ENCODE results near the gene STBD1. TPM values are rescaled to one million over a fixed set of nuclear protein-coding genes. Genes with fewer than 3 reads are reported as not detected.

STBD1 gene
- total and polyA plus RNA-seq, 7 experiments from 2014 or later, result 0.27 to 2.1 (median 0.72) TPM; not detected in 1

GRCh38 chr4:76275486-76276124 is 30.9 kb upstream of the STBD1 start:
- CTCF ChIA-PET, result no interaction called here
- Mint-ChIP-seq H3K4me3 (no peak overlapping the region), H3K4me1 (peaks cover 0 to 5% (median 0%) of the 10 kb centered on the region in 7 donors), H3K9me3 (peaks cover 0 to 1% (median 0%) of the 10 kb centered on the region in 11 donors), H3K36me3 (no peaks in the 10 kb centered on the region), H3K27ac (no peak overlapping the region), H3K27me3 (peaks cover 16 to 43% (median 24%) of the 10 kb centered on the region in 5 donors)
- Histone ChIP-seq H3K27me3 (ENCODE audit: control insufficient read depth in 2 of 2, insufficient read depth in 2 of 2, low read length in 2 of 2) (no peaks in the 10 kb centered on the region), H3K9me3 (ENCODE audit: control insufficient read depth in 2 of 3, low read length in 3 of 3) (no peaks in the 10 kb centered on the region), H3K36me3 (ENCODE audit: control insufficient read depth in 2 of 3, insufficient read depth in 3 of 3, low read length in 3 of 3) (no peaks in the 10 kb centered on the region), H3K27ac (ENCODE audit: low read depth, low read length) (no peak overlapping the region), H3K4me1 (ENCODE audit: control insufficient read depth in 2 of 2, insufficient read depth in 2 of 2, low read length in 2 of 2) (no peaks in the 10 kb centered on the region), H3K4me3 (ENCODE audit: low read length) (no peak overlapping the region)
- no peak for DNase-seq
- no peak for ATAC-seq
- intact Hi-C loops (cut with micrococcal nuclease), result loop anchor here in 1 of 2 donors (5.0 kb wide), 1 partner anchor 232 kb away; no protein-coding TSS in a partner anchor
- POLR2A ChIA-PET, result no interaction called here

DNA sequence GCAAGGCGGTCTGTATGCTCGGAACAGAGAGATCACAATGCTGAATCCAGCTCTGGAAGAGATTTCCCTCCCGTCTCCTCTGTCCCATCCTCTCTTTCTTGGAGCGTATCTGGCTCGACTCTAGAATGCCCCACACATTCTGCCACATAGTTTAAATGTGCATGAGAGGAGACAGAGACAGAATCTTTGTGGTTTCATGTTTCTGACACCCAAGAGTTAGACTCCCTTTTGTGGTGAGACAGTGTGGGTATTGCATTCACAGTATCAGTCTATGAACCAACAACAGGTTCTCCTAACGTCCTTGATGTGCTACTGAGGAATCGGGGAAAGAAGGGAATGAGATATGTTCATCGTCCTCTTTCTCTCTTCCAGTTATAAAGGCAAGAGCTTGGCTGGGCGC is 29.7 kb upstream of the STBD1 start:
- DNase-seq (no peak), ATAC-seq (peak; percentile 51)
- Histone ChIP-seq H3K36me3 (ENCODE audit: control insufficient read depth in 2 of 3, insufficient read depth in 3 of 3, low read length in 3 of 3) (no peaks in the 10 kb centered on the region), H3K4me1 (ENCODE audit: control insufficient read depth in 2 of 2, insufficient read depth in 2 of 2, low read length in 2 of 2) (no peaks in the 10 kb centered on the region), H3K9me3 (ENCODE audit: control insufficient read depth in 2 of 3, low read length in 3 of 3) (no peaks in the 10 kb centered on the region), H3K27me3 (ENCODE audit: control insufficient read depth in 2 of 2, insufficient read depth in 2 of 2, low read length in 2 of 2) (no peaks in the 10 kb centered on the region), H3K4me3 (ENCODE audit: low read length) (no peak overlapping the region), H3K27ac (ENCODE audit: low read depth, low read length) (no peak overlapping the region)
- no peaks in the 10 kb centered on the region for H3K9me3 Mint-ChIP-seq
- ChIA-PET CTCF (no interaction called here), POLR2A (no interaction called here)
- no peak overlapping the region for H3K4me3 Mint-ChIP-seq
- H3K27ac Mint-ChIP-seq, result no peak overlapping the region
- intact Hi-C loops (cut with micrococcal nuclease), result loop anchor here in 1 of 2 donors (5.0 kb wide), 1 partner anchor 230 kb away; no protein-coding TSS in a partner anchor
- peaks cover 12 to 37% (median 24%) of the 10 kb centered on the region in 5 donors for H3K27me3 Mint-ChIP-seq
- peaks cover 0 to 5% (median 0%) of the 10 kb centered on the region in 7 donors for H3K4me1 Mint-ChIP-seq
- H3K36me3 Mint-ChIP-seq, result no peaks in the 10 kb centered on the region

DNA sequence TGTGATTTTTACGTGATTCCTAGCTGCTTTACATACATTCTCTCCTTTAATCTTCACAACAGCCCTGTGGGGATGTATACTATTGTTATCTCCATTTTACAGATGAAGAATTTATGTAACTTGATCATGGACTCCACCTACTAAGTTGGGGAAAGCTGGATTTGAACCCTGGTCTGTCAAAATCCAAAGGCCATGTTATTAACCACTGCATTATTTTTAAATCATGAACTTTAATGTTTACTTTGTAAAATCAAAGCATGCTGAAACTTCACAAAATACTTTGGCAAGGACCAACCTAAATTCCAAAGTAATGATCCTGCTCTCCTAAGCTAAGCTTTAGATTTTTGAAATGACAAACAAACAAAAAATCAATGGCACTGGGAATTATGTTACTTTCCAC is 28.9 kb upstream of the STBD1 start:
- H3K4me1 Mint-ChIP-seq, result peaks cover 0 to 5% (median 0%) of the 10 kb centered on the region in 7 donors
- Histone ChIP-seq H3K36me3 (ENCODE audit: control insufficient read depth in 2 of 3, insufficient read depth in 3 of 3, low read length in 3 of 3) (no peaks in the 10 kb centered on the region), H3K4me3 (ENCODE audit: low read length) (no peak overlapping the region), H3K27ac (ENCODE audit: low read depth, low read length) (no peak overlapping the region), H3K4me1 (ENCODE audit: control insufficient read depth in 2 of 2, insufficient read depth in 2 of 2, low read length in 2 of 2) (no peaks in the 10 kb centered on the region), H3K27me3 (ENCODE audit: control insufficient read depth in 2 of 2, insufficient read depth in 2 of 2, low read length in 2 of 2) (no peaks in the 10 kb centered on the region), H3K9me3 (ENCODE audit: control insufficient read depth in 2 of 3, low read length in 3 of 3) (no peaks in the 10 kb centered on the region)
- H3K36me3 Mint-ChIP-seq, result no peaks in the 10 kb centered on the region
- H3K27ac Mint-ChIP-seq, result no peak overlapping the region
- no peaks in the 10 kb centered on the region for H3K9me3 Mint-ChIP-seq
- intact Hi-C loops (cut with micrococcal nuclease), result loop anchor here in 1 of 2 donors (5.0 kb wide), 1 partner anchor 230 kb away; no protein-coding TSS in a partner anchor
- no peak overlapping the region for H3K4me3 Mint-ChIP-seq
- ChIA-PET CTCF (interaction anchor here (0.5 to 3.2 kb wide), 2 partner anchors 100 to 1123 kb away, joined by 7 to 20 read pairs; no protein-coding TSS in a partner anchor), POLR2A (no interaction called here)
- DNase-seq, result no peak
- H3K27me3 Mint-ChIP-seq, result peaks cover 12 to 29% (median 24%) of the 10 kb centered on the region in 5 donors
- ATAC-seq, result no peak

- Mint-ChIP-seq H3K36me3 (no peaks in the 10 kb centered on the region), H3K4me1 (peaks cover 0 to 5% (median 0%) of the 10 kb centered on the region in 7 donors), H3K27me3 (peaks cover 12 to 26% (median 22%) of the 10 kb centered on the region in 5 donors), H3K4me3 (no peak overlapping the region), H3K27ac (no peak overlapping the region), H3K9me3 (no peaks in the 10 kb centered on the region)
- H3K4me1 ChIP-seq (ENCODE audit: control insufficient read depth in 2 of 2, insufficient read depth in 2 of 2, low read length in 2 of 2), result no peaks in the 10 kb centered on the region
- no peaks in the 10 kb centered on the region for H3K27me3 ChIP-seq (ENCODE audit: control insufficient read depth in 2 of 2, insufficient read depth in 2 of 2, low read length in 2 of 2)
- intact Hi-C loops (cut with micrococcal nuclease), result loop anchor here in 1 of 2 donors (5.0 kb wide), 1 partner anchor 229 kb away; no protein-coding TSS in a partner anchor
- H3K36me3 ChIP-seq (ENCODE audit: control insufficient read depth in 2 of 3, insufficient read depth in 3 of 3, low read length in 3 of 3), result no peaks in the 10 kb centered on the region
- ATAC-seq (no peak), DNase-seq (no peak)
- no peak overlapping the region for H3K27ac ChIP-seq (ENCODE audit: low read depth, low read length)
- ChIA-PET CTCF (interaction anchor here (1.1 to 3.2 kb wide), 2 partner anchors 99 kb away, joined by 3 to 20 read pairs; no protein-coding TSS in a partner anchor), POLR2A (no interaction called here)
- H3K9me3 ChIP-seq (ENCODE audit: control insufficient read depth in 2 of 3, low read length in 3 of 3), result no peaks in the 10 kb centered on the region
- no peak overlapping the region for H3K4me3 ChIP-seq (ENCODE audit: low read length)
Measured at GRCh38 chr4:76278583-76278982, 27.9 kb upstream of the STBD1 start.

DNA sequence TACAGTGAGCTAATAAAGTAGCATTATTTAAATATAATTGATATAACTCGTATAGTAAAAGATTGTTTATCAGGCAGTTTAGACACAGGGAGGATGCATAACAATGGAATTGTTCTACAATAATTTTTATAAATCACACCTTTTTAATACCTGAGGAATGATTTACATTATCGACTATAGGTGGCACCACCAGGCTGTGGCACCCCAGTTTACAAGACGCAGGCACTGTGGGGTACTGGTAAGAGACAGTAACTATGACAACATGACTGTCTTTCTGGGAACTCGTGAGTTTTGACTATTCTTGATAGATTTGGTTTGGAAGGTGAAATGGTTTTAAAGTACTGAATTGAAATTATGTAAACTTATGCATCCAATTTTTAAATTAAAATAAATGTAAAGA is 27.1 kb upstream of the STBD1 start:
- ATAC-seq, result peak; percentile 63
- H3K36me3 Mint-ChIP-seq, result no peaks in the 10 kb centered on the region
- Histone ChIP-seq H3K27ac (ENCODE audit: low read depth, low read length) (no peak overlapping the region), H3K9me3 (ENCODE audit: control insufficient read depth in 2 of 3, low read length in 3 of 3) (no peaks in the 10 kb centered on the region), H3K27me3 (ENCODE audit: control insufficient read depth in 2 of 2, insufficient read depth in 2 of 2, low read length in 2 of 2) (no peaks in the 10 kb centered on the region), H3K4me3 (ENCODE audit: low read length) (no peak overlapping the region), H3K4me1 (ENCODE audit: control insufficient read depth in 2 of 2, insufficient read depth in 2 of 2, low read length in 2 of 2) (no peaks in the 10 kb centered on the region), H3K36me3 (ENCODE audit: control insufficient read depth in 2 of 3, insufficient read depth in 3 of 3, low read length in 3 of 3) (no peaks in the 10 kb centered on the region)
- ChIA-PET CTCF (interaction anchor here (0.9 to 3.2 kb wide), 3 partner anchors 98 to 222 kb away, joined by 3 to 20 read pairs (median 3); no protein-coding TSS in a partner anchor), POLR2A (no interaction called here)
- peak in 4 of 9 donors; percentile 14 to 46 (median 34) for DNase-seq
- intact Hi-C loops (cut with micrococcal nuclease), result loop anchor here (1.0 to 5.0 kb wide), 2 partner anchors 99 to 228 kb away; no protein-coding TSS in a partner anchor
- H3K4me1 Mint-ChIP-seq, result peaks cover 0 to 5% (median 0%) of the 10 kb centered on the region in 7 donors
- no peak overlapping the region for H3K27ac Mint-ChIP-seq
- peaks cover 12 to 27% (median 19%) of the 10 kb centered on the region in 5 donors for H3K27me3 Mint-ChIP-seq
- no peaks in the 10 kb centered on the region for H3K9me3 Mint-ChIP-seq
- no peak overlapping the region for H3K4me3 Mint-ChIP-seq

GRCh38 chr4:76280488-76281441 is 25.8 kb upstream of the STBD1 start:
- H3K27me3 Mint-ChIP-seq, result peaks cover 5 to 23% (median 12%) of the 10 kb centered on the region in 5 donors
- peak overlapping the region in 1 of 9 donors; percentile 11 for H3K27ac Mint-ChIP-seq
- Histone ChIP-seq H3K36me3 (ENCODE audit: control insufficient read depth in 2 of 3, insufficient read depth in 3 of 3, low read length in 3 of 3) (no peaks in the 10 kb centered on the region), H3K4me3 (ENCODE audit: low read length) (no peak overlapping the region), H3K27me3 (ENCODE audit: control insufficient read depth in 2 of 2, insufficient read depth in 2 of 2, low read length in 2 of 2) (no peaks in the 10 kb centered on the region), H3K9me3 (ENCODE audit: control insufficient read depth in 2 of 3, low read length in 3 of 3) (no peaks in the 10 kb centered on the region), H3K27ac (ENCODE audit: low read depth, low read length) (no peak overlapping the region), H3K4me1 (ENCODE audit: control insufficient read depth in 2 of 2, insufficient read depth in 2 of 2, low read length in 2 of 2) (no peaks in the 10 kb centered on the region)
- peaks cover 0 to 3% (median 0%) of the 10 kb centered on the region in 7 donors for H3K4me1 Mint-ChIP-seq
- CTCF ChIA-PET, result interaction anchor here (0.7 to 3.2 kb wide), 4 partner anchors 97 to 285 kb away, joined by 3 to 20 read pairs (median 4); no protein-coding TSS in a partner anchor
- peaks cover 0 to 2% (median 0%) of the 10 kb centered on the region in 11 donors for H3K9me3 Mint-ChIP-seq
- DNase-seq (no peak), ATAC-seq (no peak)
- intact Hi-C loops (cut with micrococcal nuclease), result no loop called here
- H3K4me3 Mint-ChIP-seq, result no peak overlapping the region
- H3K36me3 Mint-ChIP-seq, result no peaks in the 10 kb centered on the region
- POLR2A ChIA-PET, result no interaction called here
